DOHH2 (cell line): ENCODE data around the gene SIM1.

ENCODE experiments used
- H3F3A ChIP-seq: fragments of 200-600 bp; sonication (generic), shearing (Covaris generic); 2 replicates; pipeline ENCODE4 v1.6.0; 2016; ENCODE audit warnings: antibody characterized with exemption, mild to moderate bottlenecking; ENCODE audit not compliant: control insufficient read depth, insufficient read depth
- H3K27ac ChIP-seq: fragments of 200-600 bp; sonication (generic); 2 replicates; pipeline ENCODE4 v1.5.1; 2014; ENCODE audit warnings: low read depth, mild to moderate bottlenecking, low read length, moderate library complexity
- H3K27me3 ChIP-seq: fragments of 200-600 bp; sonication (generic); 2 replicates; pipeline ENCODE4 v1.6.1; 2014; ENCODE audit warnings: mild to moderate bottlenecking, low read length, mixed read lengths; ENCODE audit not compliant: control insufficient read depth
- H3K36me3 ChIP-seq: fragments of 200-600 bp; sonication (generic); 2 replicates; pipeline ENCODE4 v1.6.1; 2014; ENCODE audit warnings: mild to moderate bottlenecking, low read length, moderate library complexity, mixed read lengths; ENCODE audit not compliant: control insufficient read depth
- H3K4me1 ChIP-seq: fragments of 200-600 bp; sonication (generic); 2 replicates; pipeline ENCODE4 v1.6.1; 2014; ENCODE audit warnings: mild to moderate bottlenecking, low read length, mixed read lengths; ENCODE audit not compliant: control insufficient read depth
- H3K4me2 ChIP-seq: fragments of 200-600 bp; sonication (generic); 2 replicates; pipeline ENCODE4 v1.6.0; 2014; ENCODE audit warnings: mild to moderate bottlenecking, low read length, moderate library complexity
- H3K4me3 ChIP-seq: fragments of 200-600 bp; sonication (generic); 2 replicates; pipeline ENCODE4 v1.5.1; 2014; ENCODE audit warnings: mild to moderate bottlenecking, low read length, mixed read lengths
- H3K79me2 ChIP-seq: fragments of 200-600 bp; sonication (generic); 2 replicates; pipeline ENCODE4 v1.6.1; 2014; ENCODE audit warnings: mild to moderate bottlenecking, low read length, mixed read lengths; ENCODE audit not compliant: control insufficient read depth
- H3K9me2 ChIP-seq: fragments of 200-600 bp; sonication (generic); replicated peaks from 2 replicates; pipeline ENCODE4 v1.6.1; 2014; ENCODE audit warnings: mild to moderate bottlenecking, low read length, mixed read lengths; ENCODE audit not compliant: control insufficient read depth
- H3K9me3 ChIP-seq: fragments of 200-600 bp; sonication (generic); 2 replicates; pipeline ENCODE4 v1.6.1; 2014; ENCODE audit warnings: antibody characterized with exemption, low read length, mixed read lengths; ENCODE audit not compliant: control insufficient read depth, insufficient read depth
- H4K20me1 ChIP-seq: fragments of 200-600 bp; sonication (generic); 2 replicates; pipeline ENCODE4 v1.6.0; 2014; ENCODE audit warnings: low read depth, mild to moderate bottlenecking, antibody characterized with exemption, low read length, moderate library complexity; ENCODE audit not compliant: control insufficient read depth, insufficient read depth
- CTCF ChIP-seq: fragments of 200-600 bp; sonication (generic); IDR thresholded peaks from one replicate; pipeline ENCODE4 v1.5.1; 2014; ENCODE audit warnings: antibody characterized with exemption, mild to moderate bottlenecking, low read depth, low read length; ENCODE audit not compliant: poor library complexity, severe bottlenecking
- EZH2phosphoT487 ChIP-seq: fragments of 200-600 bp; sonication (generic); IDR thresholded peaks from 2 replicates; pipeline ENCODE4 v1.6.1; 2017; ENCODE audit warnings: borderline replicate concordance, mild to moderate bottlenecking, antibody characterized with exemption, low read length, moderate library complexity, mixed read lengths

SIM1 gene

GRCh38 chr6:100466410-100467128 is 1.8 kb upstream of the SIM1 start:
- Histone ChIP-seq H3K27ac (no peak overlapping the region), H3K79me2 (no peaks in the 10 kb centered on the region), H3K9me3 (no peaks in the 10 kb centered on the region), H3K36me3 (no peaks in the 10 kb centered on the region), H3K4me3 (no peak overlapping the region), H4K20me1 (no peaks in the 10 kb centered on the region), H3K9me2 (no peaks in the 10 kb centered on the region), H3K4me1 (no peaks in the 10 kb centered on the region), H3F3A (no peaks in the 10 kb centered on the region), H3K27me3 (peaks cover 8% of the 10 kb centered on the region; the same call in 1 of the 2 replicates), H3K4me2 (no peak overlapping the region)
- TF ChIP-seq CTCF (no peak), EZH2phosphoT487 (no peak)

GRCh38 chr6:100465701-100466409 is 1.1 kb upstream of the SIM1 start:
- H3K27ac ChIP-seq = no peak overlapping the region
- no peak overlapping the region for H3K4me2 ChIP-seq
- H3K36me3 ChIP-seq = no peaks in the 10 kb centered on the region
- TF ChIP-seq EZH2phosphoT487 (no peak), CTCF (no peak)
- H3K27me3 ChIP-seq = peaks cover 3% of the 10 kb centered on the region; the same call in 1 of the 2 replicates
- H3K9me2 ChIP-seq = no peaks in the 10 kb centered on the region
- H3K4me1 ChIP-seq = no peaks in the 10 kb centered on the region
- H3K79me2 ChIP-seq = no peaks in the 10 kb centered on the region
- no peaks in the 10 kb centered on the region for H3K9me3 ChIP-seq
- H3K4me3 ChIP-seq = no peak overlapping the region
- no peaks in the 10 kb centered on the region for H3F3A ChIP-seq
- H4K20me1 ChIP-seq = no peaks in the 10 kb centered on the region

- H3K9me3 ChIP-seq = no peaks in the 10 kb centered on the region
- no peaks in the 10 kb centered on the region for H3F3A ChIP-seq
- no peaks in the 10 kb centered on the region for H4K20me1 ChIP-seq
- no peaks in the 10 kb centered on the region for H3K36me3 ChIP-seq
- no peaks in the 10 kb centered on the region for H3K9me2 ChIP-seq
- H3K27me3 ChIP-seq = 0 out of 2 replicates have a peak, but pooled peaks cover 3% of the 10 kb centered on the region
- TF ChIP-seq EZH2phosphoT487 (no peak), CTCF (no peak)
- H3K4me1 ChIP-seq = no peaks in the 10 kb centered on the region
- H3K27ac ChIP-seq = no peak overlapping the region
- H3K4me2 ChIP-seq = no peak overlapping the region
- no peaks in the 10 kb centered on the region for H3K79me2 ChIP-seq
- H3K4me3 ChIP-seq = no peak overlapping the region
Observed at GRCh38 chr6:100464162-100464851, 414 bp downstream of the SIM1 start.
